Measurements from ENCODE around the gene PPP1R1A. TPM values are rescaled to one million over a fixed set of nuclear protein-coding genes. Genes with fewer than 3 reads are reported as not detected.
A peak's percentile ranks its signal among the peaks of the same experiment; 100 is the strongest.

PPP1R1A gene
- total and polyA plus RNA-seq, 2 donors (not counting 1 experiment from before 2014, with no cell fraction given), result not detected

GRCh38 chr12:54587315-54587873, 1.1 kb downstream of the PPP1R1A start:
- 85% methylated on average over 4 of the region's 5 CpGs for WGBS (ENCODE audit: insufficient coverage)
- peaks cover 6 to 12% of the 10 kb centered on the region in 2 donors for H3K4me1 ChIP-seq (ENCODE audit: control insufficient read depth in 2 of 2, insufficient read depth in 2 of 2, low read length in 2 of 2)
- no peak overlapping the region for H3K4me2 ChIP-seq (replicated peaks; ENCODE audit: low read depth, low read length, poor library complexity, severe bottlenecking)
- CTCF ChIA-PET, result interaction anchor here (1.7 kb wide), 1 partner anchor 9 kb away, joined by 9 read pairs; no protein-coding TSS in a partner anchor
- no peak overlapping the region for H3K9ac ChIP-seq (ENCODE audit: low read length)
- no peak for DNase-seq
- H3K9me3 ChIP-seq (ENCODE audit: control extremely low read depth in 1 of 3, control insufficient read depth in 2 of 3, insufficient read depth in 1 of 3, low read length in 2 of 3), result no peaks in the 10 kb centered on the region
- H3K27ac ChIP-seq (ENCODE audit: low read length in 2 of 2), result no peak overlapping the region
- H3K27ac Mint-ChIP-seq, result no peak overlapping the region
- no peak overlapping the region for H3K4me3 ChIP-seq (ENCODE audit: control extremely low read depth in 1 of 5, extremely low read depth in 1 of 5, insufficient read depth in 1 of 5, low read depth in 2 of 5, low read length in 4 of 5)
- H3K27me3 ChIP-seq (replicated peaks in 1 of 4; ENCODE audit: control extremely low read depth in 1 of 4, control insufficient read depth in 3 of 4, insufficient read depth in 4 of 4, low read length in 3 of 4), result peaks cover 0 to 64% (median 22%) of the 10 kb centered on the region in 4 experiments
- H4K20me1 ChIP-seq (ENCODE audit: control insufficient read depth, insufficient read depth, low read length, poor library complexity, severe bottlenecking), result no peaks in the 10 kb centered on the region
- H3K9me3 Mint-ChIP-seq (ENCODE audit: insufficient read depth), result no peaks in the 10 kb centered on the region
- intact Hi-C loops (cut with micrococcal nuclease), result no loop called here
- no peak for ATAC-seq (ENCODE audit: low read depth)
- TF ChIP-seq EZH2 (IDR thresholded peaks at IDR 0.05; ENCODE audit: borderline replicate concordance, insufficient read depth, low read depth, low read length, poor library complexity, severe bottlenecking) (no peak), CTCF (IDR thresholded peaks at IDR 0.05) (no peak)
- H3K36me3 ChIP-seq (replicated peaks in 1 of 2; ENCODE audit: control extremely low read depth in 1 of 2, control insufficient read depth in 1 of 2, extremely low read depth in 1 of 2, insufficient read depth in 2 of 2, low read length in 1 of 2), result no peaks in the 10 kb centered on the region
- POLR2A ChIA-PET, result no interaction called here
- no peak overlapping the region for H2AFZ ChIP-seq (ENCODE audit: insufficient read depth, low read depth, low read length, poor library complexity, severe bottlenecking)
- H3K4me3 Mint-ChIP-seq, result peak overlapping the region; percentile 55
- peaks cover 7% of the 10 kb centered on the region for H3K4me1 Mint-ChIP-seq
- H3K79me2 ChIP-seq (ENCODE audit: control insufficient read depth, insufficient read depth, low read length), result no peaks in the 10 kb centered on the region
- H3K27me3 Mint-ChIP-seq, result peaks cover 73% of the 10 kb centered on the region

GRCh38 chr12:54586620-54587019, 1.8 kb downstream of the PPP1R1A start:
- TF ChIP-seq CTCF (IDR thresholded peaks at IDR 0.05) (no peak), EZH2 (IDR thresholded peaks at IDR 0.05; ENCODE audit: borderline replicate concordance, insufficient read depth, low read depth, low read length, poor library complexity, severe bottlenecking) (no peak)
- Histone ChIP-seq H3K36me3 (replicated peaks in 1 of 2; ENCODE audit: control extremely low read depth in 1 of 2, control insufficient read depth in 1 of 2, extremely low read depth in 1 of 2, insufficient read depth in 2 of 2, low read length in 1 of 2) (no peaks in the 10 kb centered on the region), H2AFZ (ENCODE audit: insufficient read depth, low read depth, low read length, poor library complexity, severe bottlenecking) (no peak overlapping the region), H3K4me1 (ENCODE audit: control insufficient read depth in 2 of 2, insufficient read depth in 2 of 2, low read length in 2 of 2) (peaks cover 6 to 12% of the 10 kb centered on the region in 2 donors), H3K4me2 (replicated peaks; ENCODE audit: low read depth, low read length, poor library complexity, severe bottlenecking) (no peak overlapping the region), H3K27ac (ENCODE audit: low read length in 2 of 2) (no peak overlapping the region), H3K9me3 (ENCODE audit: control extremely low read depth in 1 of 3, control insufficient read depth in 2 of 3, insufficient read depth in 1 of 3, low read length in 2 of 3) (no peaks in the 10 kb centered on the region), H4K20me1 (ENCODE audit: control insufficient read depth, insufficient read depth, low read length, poor library complexity, severe bottlenecking) (no peaks in the 10 kb centered on the region), H3K9ac (ENCODE audit: low read length) (no peak overlapping the region), H3K79me2 (ENCODE audit: control insufficient read depth, insufficient read depth, low read length) (no peaks in the 10 kb centered on the region), H3K4me3 (ENCODE audit: control extremely low read depth in 1 of 5, extremely low read depth in 1 of 5, insufficient read depth in 1 of 5, low read depth in 2 of 5, low read length in 4 of 5) (no peak overlapping the region), H3K27me3 (replicated peaks in 1 of 4; ENCODE audit: control extremely low read depth in 1 of 4, control insufficient read depth in 3 of 4, insufficient read depth in 4 of 4, low read length in 3 of 4) (peaks cover 0 to 57% (median 20%) of the 10 kb centered on the region in 4 experiments)
- POLR2A ChIA-PET, result no interaction called here
- peaks cover 70% of the 10 kb centered on the region for H3K27me3 Mint-ChIP-seq
- H3K4me3 Mint-ChIP-seq, result no peak overlapping the region
- 88% methylated on average over 2 of the region's 2 CpGs for WGBS (ENCODE audit: insufficient coverage)
- no peak overlapping the region for H3K27ac Mint-ChIP-seq
- ATAC-seq (ENCODE audit: low read depth) (no peak), DNase-seq (no peak)
- no peaks in the 10 kb centered on the region for H3K9me3 Mint-ChIP-seq (ENCODE audit: insufficient read depth)
- CTCF ChIA-PET, result interaction anchor here (1.7 kb wide), 1 partner anchor 10 kb away, joined by 9 read pairs; no protein-coding TSS in a partner anchor
- H3K4me1 Mint-ChIP-seq, result peaks cover 7% of the 10 kb centered on the region
- intact Hi-C loops (cut with micrococcal nuclease), result no loop called here

Data from B cell (primary cell).